Hepatocyte (in vitro differentiated cells): ENCODE measurements around the gene CARMIL3.

Experiments used
- EZH2 ChIP-seq: fragments of 200-600 bp; sonication (generic); IDR thresholded peaks from 2 replicates; pipeline ENCODE4 v1.6.1; 2016; ENCODE audit warnings: antibody characterized with exemption, mild to moderate bottlenecking, borderline replicate concordance
- EZH2phosphoT487 ChIP-seq: fragments of 200-600 bp; sonication (generic); IDR thresholded peaks from one replicate; pipeline ENCODE4 v1.6.1; 2018; ENCODE audit warnings: antibody characterized with exemption, mild to moderate bottlenecking, low read depth, moderate library complexity; ENCODE audit not compliant: unreplicated experiment, severe bottlenecking
- TF ChIP-seq, protein P1 (sequence below): fragments of 200-600 bp; sonication (generic); IDR thresholded peaks from 2 replicates; pipeline ENCODE4 v1.5.1; 2016; ENCODE audit warnings: antibody characterized with exemption, mild to moderate bottlenecking; ENCODE audit not compliant: poor library complexity

DNA sequence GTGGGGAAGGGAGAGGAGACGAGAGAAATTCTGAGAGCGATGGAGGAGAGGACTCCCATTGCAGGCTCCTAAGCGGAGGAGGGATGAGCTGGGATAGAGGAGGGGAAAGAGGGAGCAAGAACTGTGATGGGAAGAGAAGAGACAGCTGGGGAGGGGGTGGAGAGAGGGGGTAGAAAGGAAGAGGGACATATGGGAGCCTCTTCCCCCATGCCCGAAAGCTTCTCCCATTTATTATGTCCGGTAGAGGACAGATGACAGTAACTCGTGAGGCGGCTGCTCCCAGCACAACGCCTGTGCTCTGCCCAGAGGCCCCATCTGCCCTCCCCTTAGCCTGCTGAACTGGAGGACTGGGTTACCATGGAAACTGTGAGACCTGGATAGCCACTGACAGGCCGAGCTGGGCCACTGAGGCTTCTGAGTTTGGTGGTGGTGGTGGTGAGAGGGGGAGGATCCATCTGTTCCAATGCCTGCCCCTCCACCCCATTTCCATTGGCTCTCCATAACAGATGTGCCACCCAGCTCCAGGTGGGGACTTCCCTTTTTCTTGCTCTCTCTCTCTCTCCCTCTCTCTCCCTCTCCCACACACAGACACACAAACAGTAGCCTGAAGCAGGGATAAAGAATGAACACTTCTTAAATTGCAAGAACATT is 27.8 kb downstream of the CARMIL3 start:
- no peak for TF ChIP-seq EZH2phosphoT487
- TF ChIP-seq, protein P1, sequence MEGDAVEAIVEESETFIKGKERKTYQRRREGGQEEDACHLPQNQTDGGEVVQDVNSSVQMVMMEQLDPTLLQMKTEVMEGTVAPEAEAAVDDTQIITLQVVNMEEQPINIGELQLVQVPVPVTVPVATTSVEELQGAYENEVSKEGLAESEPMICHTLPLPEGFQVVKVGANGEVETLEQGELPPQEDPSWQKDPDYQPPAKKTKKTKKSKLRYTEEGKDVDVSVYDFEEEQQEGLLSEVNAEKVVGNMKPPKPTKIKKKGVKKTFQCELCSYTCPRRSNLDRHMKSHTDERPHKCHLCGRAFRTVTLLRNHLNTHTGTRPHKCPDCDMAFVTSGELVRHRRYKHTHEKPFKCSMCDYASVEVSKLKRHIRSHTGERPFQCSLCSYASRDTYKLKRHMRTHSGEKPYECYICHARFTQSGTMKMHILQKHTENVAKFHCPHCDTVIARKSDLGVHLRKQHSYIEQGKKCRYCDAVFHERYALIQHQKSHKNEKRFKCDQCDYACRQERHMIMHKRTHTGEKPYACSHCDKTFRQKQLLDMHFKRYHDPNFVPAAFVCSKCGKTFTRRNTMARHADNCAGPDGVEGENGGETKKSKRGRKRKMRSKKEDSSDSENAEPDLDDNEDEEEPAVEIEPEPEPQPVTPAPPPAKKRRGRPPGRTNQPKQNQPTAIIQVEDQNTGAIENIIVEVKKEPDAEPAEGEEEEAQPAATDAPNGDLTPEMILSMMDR, result no peak
- no peak for TF ChIP-seq EZH2
